GM19240 (cell line): ENCODE results near the gene SPRR2A.
"Not testable (repeated sequence)": the region's sequence is repeated elsewhere in the genome, so short reads cannot be mapped to it uniquely, and the experiment has no call there.

Source experiments
- DNase-seq: peaks from one replicate; pipeline ENCODE4 v3.0.0; 2011; ENCODE audit warnings: low spot score; ENCODE audit not compliant: insufficient read length

The SPRR2A gene

GRCh38 chr1:153057375-153057774 lies at the start of gene SPRR2A:
Gene SPRR2A (minus strand): TSS chr1:153057512. CDS start chr1:153056735, 777 bp downstream.
- DNase-seq, result no peak

- no peak for DNase-seq
Observed at GRCh38 chr1:153100245-153100644, 42.9 kb upstream of the SPRR2A start.

GRCh38 chr1:153099461-153100045 lies 42.2 kb upstream of the SPRR2A start:
- DNase-seq, result no peak

- DNase-seq, result no peak
Observed at GRCh38 chr1:153095764-153096163, 38.5 kb upstream of the SPRR2A start.

DNA sequence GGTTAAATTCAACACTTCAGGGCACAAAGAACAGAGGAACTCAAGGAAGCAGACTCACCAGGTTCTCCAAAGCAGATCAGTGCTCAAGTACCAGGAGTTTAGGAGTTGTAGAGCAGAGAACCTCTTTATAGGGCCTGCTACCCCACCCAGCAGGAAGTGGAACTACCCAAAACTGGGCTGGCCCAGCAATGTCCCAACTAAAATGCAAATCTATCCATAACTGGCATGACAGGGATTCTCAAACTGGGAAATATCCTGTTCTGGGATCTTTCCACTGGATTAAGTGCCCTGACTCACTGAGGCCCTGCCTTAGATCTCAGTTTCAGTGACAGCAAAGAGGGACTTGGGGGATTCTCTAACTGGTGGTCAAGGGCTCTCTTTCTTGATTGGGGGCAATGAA lies 37.1 kb upstream of the SPRR2A start, which contains the start of gene SPRR2E:
SPRR2E (minus strand) TSS at position 101 of the 400 bp plus-strand sequence. CDS start 775 bp downstream, outside the sequence.
- DNase-seq, result no peak

DNA sequence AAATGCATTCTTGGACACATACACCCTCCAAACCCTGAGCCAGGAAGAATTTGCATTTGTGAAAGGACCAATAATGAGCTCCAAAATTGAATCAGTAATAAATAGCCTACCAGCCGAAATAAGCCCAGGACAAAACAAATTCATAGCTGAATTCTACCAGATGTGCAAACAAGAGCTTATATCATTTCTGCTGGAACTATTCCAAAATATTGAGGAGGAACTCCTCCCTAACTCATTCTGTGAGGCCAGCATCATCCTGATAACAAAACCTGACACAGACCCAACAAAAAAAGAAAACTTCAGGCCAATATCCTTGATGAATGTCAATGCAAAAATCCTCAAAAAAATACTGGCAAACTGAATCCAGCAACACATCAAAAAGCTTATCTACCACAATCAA lies 30.3 kb upstream of the SPRR2A start:
- no peak for DNase-seq

GRCh38 chr1:153081736-153082135 lies 24.4 kb upstream of the SPRR2A start:
- no peak for DNase-seq

DNA sequence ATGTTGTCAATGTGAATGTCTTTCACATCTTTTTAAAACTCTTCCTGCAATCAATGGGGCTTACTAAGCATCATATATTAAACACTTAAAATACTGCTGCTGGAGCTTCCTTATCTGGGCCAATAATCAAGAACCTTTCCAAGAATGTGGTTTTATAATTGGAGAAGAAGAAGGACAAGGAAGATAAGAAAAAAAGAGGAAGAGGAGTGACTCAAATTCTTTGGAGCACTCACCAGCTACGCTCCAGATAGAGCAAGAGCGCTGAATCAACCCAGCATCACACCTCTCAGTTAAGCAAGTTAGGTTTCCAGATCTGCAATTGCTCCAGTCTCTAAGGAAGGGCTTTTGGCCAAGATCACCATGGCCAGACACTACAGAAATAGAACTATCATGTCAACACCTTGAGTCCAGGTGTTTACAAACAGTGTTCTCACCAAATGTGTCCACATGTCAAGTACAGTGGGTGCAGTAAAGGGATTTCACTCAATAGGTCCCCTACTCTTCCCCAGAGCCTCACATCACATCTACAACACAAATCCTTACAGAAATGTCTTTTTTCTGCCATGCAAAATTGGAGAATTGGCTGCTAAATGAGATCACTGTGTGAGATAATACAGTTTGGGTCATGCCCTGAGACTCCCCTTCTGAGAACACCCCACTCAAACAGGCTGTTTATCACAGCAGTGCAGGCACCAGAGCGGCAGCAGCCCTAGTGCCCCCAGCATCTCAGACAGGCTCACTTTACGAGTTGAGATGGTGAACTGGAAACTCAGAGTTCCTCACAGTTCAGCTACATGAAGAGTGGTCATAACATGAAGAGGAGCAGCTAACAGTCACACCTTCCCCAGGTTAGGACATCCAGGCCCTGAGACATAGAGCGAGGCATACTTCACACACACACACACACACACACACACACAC lies 15.8 kb upstream of the SPRR2A start:
- DNase-seq, result no peak

DNA sequence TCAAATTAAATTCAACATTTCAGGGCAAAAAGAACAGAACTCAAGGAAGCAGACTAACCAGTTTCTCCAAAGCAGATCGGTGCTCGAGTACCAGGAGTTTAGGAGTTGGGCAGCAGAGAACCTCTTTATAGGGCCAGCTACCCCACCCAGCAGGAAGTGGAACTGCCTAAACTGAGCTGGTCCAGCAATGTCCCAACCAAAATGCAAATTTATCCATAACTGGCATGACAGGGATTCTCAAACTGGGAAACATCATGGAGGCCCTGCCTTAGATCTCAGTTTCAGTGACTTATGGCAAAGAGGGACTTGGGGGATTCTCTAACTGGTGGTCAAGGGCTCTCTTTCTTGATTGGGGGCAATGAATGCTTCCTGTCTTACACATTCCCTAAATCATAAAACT lies 14.2 kb upstream of the SPRR2A start, which contains the start of gene SPRR2B:
SPRR2B (minus strand) TSS at position 101 of the 400 bp plus-strand sequence. CDS start 772 bp downstream, outside the sequence.
- DNase-seq, result no peak

DNA sequence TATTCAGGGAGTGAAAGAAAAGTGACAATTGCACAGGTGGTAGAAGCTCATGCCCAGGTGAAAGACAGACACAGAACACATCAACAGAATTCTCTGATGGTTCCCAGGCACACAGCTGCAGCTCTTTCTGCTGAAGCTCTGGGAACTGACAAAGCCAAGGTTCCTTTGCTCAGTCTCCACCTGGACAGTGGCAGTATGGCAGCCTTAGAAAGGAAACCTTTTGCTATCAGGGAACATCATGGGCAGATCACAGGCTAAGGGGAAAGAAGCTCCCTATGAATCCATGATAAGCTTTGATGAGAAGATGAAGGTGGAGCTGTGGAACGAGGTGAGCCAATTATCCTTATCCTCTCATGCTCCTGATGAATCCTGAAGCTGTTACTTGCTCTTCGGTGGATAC lies 12.9 kb upstream of the SPRR2A start:
- DNase-seq, result no peak

DNA sequence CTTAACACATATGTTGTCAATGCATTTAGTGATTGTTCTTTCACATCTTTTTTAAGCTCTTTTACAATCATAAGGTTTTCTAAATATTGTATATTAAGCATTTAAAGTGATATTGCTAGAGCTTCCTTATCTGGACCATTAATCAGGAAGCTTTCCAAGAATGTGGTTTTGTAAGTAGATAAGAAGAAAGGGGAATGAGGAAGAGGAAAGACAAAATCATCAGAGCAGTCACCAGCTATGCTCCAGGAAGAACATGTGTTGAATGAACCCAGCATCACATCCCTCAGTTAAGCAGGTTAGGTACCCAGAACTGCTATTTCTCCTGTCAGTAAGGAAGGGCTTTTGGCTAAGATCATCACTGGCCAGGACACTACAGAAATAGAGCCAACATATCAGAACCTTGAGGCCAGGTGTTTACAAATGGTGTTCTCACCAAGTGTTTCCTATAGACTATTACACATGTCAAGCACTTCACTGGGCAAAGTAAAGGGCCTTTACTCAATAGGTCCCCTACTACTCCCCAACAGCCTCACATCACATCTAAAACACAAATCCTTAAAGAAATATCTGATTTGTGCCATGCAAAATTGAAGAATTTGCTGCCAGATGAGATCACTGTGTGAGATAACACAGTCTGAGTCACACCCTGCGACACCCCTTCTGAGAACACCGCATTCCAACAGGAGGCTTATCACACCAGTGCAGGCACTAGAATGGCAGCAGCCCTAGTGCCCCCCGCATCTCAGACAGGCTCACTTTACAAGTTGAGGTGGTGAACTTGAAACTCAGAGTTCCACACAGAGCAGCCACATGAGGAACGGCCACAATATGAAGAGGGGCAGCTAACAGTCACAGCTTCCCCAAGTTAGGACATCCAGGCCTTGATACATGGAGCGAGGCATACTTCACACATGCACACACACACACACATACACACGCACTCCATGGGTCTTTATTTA lies 1.8 kb upstream of the SPRR2A start:
- DNase-seq, result no peak

DNA sequence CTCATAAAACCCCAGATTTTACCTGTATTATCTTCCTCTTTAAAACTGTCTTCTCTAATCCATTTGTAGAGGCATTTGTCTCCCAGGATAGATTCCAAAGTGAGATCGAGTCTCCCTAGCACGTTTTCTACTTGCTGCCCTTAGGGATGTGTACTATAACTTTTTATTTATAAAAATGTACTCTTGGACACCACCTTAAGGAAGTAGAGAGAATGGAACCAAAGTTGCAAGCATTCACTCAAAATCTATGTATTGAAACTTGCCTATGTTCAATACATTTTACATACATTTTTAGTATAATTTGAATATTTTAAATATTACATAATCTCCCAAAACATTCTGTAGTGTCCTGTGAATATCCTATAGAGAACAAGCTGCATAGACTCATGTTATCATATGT lies 842 bp upstream of the SPRR2A start:
- no peak for DNase-seq

DNA sequence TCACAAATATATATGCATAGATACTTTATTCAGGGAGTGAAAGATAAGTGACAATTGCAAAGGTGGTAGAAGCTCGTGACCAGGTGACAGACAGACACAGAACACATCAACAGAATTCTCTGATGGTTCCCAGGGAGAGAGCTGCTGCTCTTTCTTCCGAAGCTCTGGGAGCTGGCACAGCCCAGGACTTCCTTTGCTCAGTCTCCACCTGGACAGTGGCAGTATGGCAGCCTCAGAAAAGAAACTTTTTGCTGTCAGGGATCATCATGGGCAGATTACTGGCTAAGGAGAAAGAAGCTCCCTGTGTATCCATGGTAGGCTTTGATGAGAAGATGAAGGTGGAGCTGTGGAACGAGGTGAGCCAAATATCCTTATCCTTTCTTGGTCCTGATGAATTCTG lies 1.2 kb downstream of the SPRR2A start:
- DNase-seq, result not testable (repeated sequence)

DNA sequence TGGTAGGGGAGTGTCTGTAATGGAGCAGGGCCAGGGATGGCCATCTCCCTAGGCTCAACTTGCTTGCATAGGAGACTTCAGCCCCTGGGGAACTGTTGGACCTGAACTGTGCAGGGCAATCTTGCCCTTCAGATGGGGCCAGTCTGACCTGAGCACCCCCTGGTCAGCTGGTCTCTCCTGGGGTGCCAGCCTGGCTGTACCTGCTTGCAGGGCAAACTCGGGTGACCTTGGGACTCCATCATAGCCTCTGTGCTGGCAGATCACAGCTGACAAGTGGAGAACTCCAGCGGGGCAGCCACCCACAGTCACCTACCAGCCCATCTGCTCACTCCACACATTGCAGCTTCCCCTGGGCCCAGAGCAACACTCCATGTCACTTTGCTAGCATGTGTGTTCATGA lies 8.1 kb downstream of the SPRR2A start:
- no peak for DNase-seq

- DNase-seq, result no peak
Observed at GRCh38 chr1:153040950-153041631, 16.2 kb downstream of the SPRR2A start, which contains the start of gene SPRR2D. Gene SPRR2D (minus strand): TSS chr1:153041120. CDS start chr1:153040346, 774 bp downstream.

GRCh38 chr1:153035211-153035610 lies 22.1 kb downstream of the SPRR2A start:
- no peak for DNase-seq

- no peak for DNase-seq
Observed at GRCh38 chr1:153032677-153033308, 24.5 kb downstream of the SPRR2A start.

GRCh38 chr1:153032073-153032472 lies 25.2 kb downstream of the SPRR2A start:
- DNase-seq, result no peak

DNA sequence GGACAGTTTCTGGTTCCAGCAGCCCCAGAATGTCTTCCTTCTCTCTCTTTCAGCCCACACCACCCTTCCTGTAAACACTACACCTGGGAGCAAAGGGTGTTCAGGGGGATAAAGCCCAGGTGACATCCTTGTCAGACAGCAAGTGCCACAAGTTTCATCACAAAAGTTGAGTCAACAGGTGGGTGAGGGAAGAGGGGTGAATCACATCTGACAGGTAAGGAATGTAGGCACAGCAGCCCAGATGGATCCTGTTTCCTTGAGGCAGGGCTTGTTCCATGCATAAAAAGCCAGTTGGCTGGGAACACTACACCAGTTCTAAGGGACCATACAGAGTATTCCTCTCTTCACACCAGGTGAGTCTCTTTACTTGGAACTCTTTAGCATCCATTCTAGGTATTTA lies 26.4 kb downstream of the SPRR2A start, which contains the start of gene SPRR1B:
SPRR1B (plus strand) TSS at position 309 of the 400 bp plus-strand sequence. CDS start 1,143 bp downstream, outside the sequence.
- no peak for DNase-seq

- DNase-seq, result no peak
Observed at GRCh38 chr1:153028766-153029165, 28.5 kb downstream of the SPRR2A start.
